ENCODE results near the gene ATP6V1E1.

- TF ChIP-seq CTCF (IDR thresholded peaks at IDR 0.05) (no peak), POLR2A (IDR thresholded peaks at IDR 0.05) (no peak)
Observed at GRCh38 chr22:17559188-17559587, 69.4 kb downstream of the ATP6V1E1 start.

Data from body of pancreas (tissue), 4 donors.